ENCODE measurements around the gene CFH.
"Not testable (repeated sequence)": the region's sequence is repeated elsewhere in the genome, so short reads cannot be mapped to it uniquely, and the experiment has no call there.

CFH gene

DNA sequence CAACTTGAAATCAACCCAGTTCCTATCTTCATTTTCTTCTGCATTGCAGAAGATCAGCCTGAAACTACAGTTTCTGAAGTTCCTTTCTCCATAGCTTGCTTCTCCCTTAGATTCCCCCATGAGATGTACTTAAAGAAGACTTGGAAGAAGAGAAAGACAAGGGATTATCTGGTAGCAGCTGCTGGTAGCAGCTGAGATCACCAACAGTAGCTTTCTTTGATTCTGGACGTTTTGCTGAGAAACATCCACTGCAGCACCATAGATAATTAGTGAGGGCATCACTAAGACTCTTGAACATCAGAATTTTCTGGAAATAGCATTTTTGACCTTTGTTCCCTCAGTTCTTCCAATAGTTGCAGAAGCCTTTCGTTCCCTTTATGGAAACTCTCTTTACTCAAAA, 122.3 kb downstream of the CFH start:
- no peak for DNase-seq

DNA sequence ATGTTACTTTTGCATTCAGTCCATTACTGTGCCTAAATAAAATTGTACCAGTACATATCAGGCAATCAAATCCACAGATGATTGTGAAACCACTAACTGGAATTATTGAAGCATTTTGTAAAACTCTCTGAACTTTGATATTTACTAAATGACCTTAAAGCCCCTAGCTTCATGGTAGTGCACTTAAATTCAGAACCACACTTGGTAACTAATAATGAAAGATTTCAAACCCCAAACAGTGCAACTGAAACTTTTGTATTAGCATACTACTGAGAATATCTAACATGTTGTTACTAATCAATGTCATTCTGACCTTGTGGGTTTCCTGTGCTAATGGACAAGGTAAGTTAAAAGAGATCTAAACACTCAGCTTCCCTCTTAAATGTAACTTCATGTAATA, 122.8 kb downstream of the CFH start, which contains the start of gene CFHR3:
CFHR3 (plus strand) TSS at position 238 of the 400 bp plus-strand sequence; CDS start at position 285, 47 bp downstream.
- no peak for DNase-seq

DNA sequence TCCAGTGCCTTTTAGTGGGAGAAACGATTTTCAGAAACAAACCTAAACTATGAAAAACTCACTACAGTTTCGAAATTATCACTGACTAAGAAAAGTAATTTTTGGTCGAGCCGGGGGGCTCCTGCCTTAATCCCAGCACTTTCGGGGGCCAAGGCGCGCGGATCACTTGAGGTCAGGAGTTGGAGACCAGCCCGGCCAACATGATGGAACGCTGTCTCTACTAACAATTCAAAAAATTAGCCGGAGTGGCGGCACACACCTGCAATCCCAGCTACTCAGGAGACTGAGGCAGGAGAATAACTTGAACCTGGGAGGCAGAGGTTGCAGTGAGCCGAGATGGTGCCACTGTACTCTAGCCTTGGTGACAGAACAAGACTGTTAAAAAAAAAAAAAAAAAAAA, 125.8 kb downstream of the CFH start:
- no peak for DNase-seq

DNA sequence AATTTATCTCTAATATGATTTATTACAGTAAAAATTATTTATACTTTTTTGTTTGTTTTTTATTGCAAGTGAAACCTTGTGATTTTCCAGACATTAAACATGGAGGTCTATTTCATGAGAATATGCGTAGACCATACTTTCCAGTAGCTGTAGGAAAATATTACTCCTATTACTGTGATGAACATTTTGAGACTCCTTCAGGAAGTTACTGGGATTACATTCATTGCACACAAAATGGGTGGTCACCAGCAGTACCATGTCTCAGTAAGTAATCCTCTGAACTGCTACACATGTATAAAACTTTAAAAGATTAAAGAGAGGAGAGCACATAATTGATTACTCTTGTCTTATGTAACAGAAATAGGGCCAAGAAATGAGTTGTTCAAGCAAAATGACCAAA, 127.2 kb downstream of the CFH start:
- no peak for DNase-seq

DNA sequence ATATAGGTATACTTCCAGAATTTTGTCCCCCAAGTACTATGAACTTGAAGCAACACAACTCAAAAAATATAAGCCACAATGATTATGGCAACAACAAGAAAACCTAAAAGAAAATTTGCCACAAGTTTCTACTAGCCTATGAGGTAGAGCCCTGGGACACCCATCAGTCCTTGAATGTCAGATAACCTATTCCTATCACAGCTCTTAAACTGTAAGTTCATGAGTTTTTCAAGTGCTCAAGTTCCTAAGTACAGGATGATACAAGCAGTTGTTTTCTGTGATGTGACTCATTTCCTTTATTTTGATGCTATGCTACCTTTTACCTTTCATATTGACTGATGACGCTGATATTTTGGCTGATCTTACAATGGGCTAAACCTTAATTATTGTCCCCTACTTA, 139.4 kb downstream of the CFH start:
- DNase-seq, result not testable (repeated sequence)

DNA sequence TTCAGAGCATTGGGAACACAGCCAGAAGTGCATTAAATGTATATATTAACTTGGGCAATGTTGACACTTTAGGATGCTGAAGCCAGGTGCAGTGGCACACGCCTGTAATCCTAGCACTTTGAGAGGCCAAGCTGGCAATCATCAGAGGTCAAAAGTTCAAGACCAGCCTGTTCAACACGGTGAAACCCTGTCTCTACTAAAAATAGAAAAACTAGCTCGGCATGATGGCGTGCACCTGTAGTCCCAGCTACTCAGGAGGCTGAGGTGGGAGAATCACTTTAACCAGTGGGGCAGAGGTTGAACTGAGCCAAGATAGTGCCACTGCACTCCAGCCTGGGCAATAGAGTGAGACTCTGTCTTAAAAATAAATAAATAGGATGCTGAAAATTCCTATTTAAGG, 142.3 kb downstream of the CFH start:
- DNase-seq, result not testable (repeated sequence)
